Skeletal muscle satellite cell (primary cell): ENCODE measurements around the gene NOL8.

Source experiments
- H3K27me3 ChIP-seq: 2 replicates; pipeline ENCODE4 v1.7.0; 2013; ENCODE audit warnings: low read length; ENCODE audit not compliant: control insufficient read depth, insufficient read depth
- H3K36me3 ChIP-seq: 2 replicates; pipeline ENCODE4 v1.7.0; 2013; ENCODE audit warnings: mild to moderate bottlenecking, control low read depth, low read length; ENCODE audit not compliant: insufficient read depth
- H3K4me1 ChIP-seq: 2 replicates; pipeline ENCODE4 v1.7.0; 2013; ENCODE audit warnings: low read length; ENCODE audit not compliant: control insufficient read depth, insufficient read depth
- H3K4me2 ChIP-seq: 2 replicates; pipeline ENCODE4 v1.7.0; 2013; ENCODE audit warnings: mild to moderate bottlenecking, low read length
- H3K4me3 ChIP-seq: 2 replicates; pipeline ENCODE4 v1.7.0; 2013; ENCODE audit warnings: low read length
- H3K9ac ChIP-seq: 2 replicates; pipeline ENCODE4 v1.7.0; 2013; ENCODE audit warnings: mild to moderate bottlenecking, low read depth, low read length, moderate library complexity
- H3K9me3 ChIP-seq: replicated peaks from 2 replicates; pipeline ENCODE4 v1.7.0; 2013; ENCODE audit warnings: mild to moderate bottlenecking, control low read depth, low read length

Gene NOL8

DNA sequence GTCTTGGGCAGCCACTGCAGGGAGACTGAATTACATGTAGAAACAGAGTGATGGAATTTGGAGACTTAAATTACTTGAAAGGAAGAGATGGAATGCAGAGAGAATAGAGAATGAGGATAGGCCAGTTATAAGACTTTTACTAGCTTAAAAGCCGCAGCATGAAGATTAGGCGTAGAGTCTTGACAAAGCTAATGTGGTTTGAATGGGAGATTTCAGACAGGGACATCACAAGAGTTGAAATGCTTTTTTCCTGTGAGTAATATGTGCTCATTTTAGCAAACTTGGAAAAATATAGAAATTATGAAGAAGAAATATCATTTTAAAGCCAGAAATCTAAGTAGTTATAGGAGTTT, 8.1 kb upstream of the NOL8 start:
- Histone ChIP-seq H3K27me3 (no peaks in the 10 kb centered on the region), H3K4me3 (no peak overlapping the region), H3K9me3 (no peaks in the 10 kb centered on the region), H3K4me2 (no peak overlapping the region), H3K36me3 (no peaks in the 10 kb centered on the region), H3K4me1 (peaks cover 3% of the 10 kb centered on the region), H3K9ac (no peak overlapping the region)

- H3K4me2 ChIP-seq: no peak overlapping the region
- H3K9ac ChIP-seq: no peak overlapping the region
- no peaks in the 10 kb centered on the region for H3K9me3 ChIP-seq
- H3K36me3 ChIP-seq: no peaks in the 10 kb centered on the region
- H3K4me1 ChIP-seq: peaks cover 3% of the 10 kb centered on the region
- no peak overlapping the region for H3K4me3 ChIP-seq
- no peaks in the 10 kb centered on the region for H3K27me3 ChIP-seq
Measured at GRCh38 chr9:92332577-92333281, 7.6 kb upstream of the NOL8 start.

DNA sequence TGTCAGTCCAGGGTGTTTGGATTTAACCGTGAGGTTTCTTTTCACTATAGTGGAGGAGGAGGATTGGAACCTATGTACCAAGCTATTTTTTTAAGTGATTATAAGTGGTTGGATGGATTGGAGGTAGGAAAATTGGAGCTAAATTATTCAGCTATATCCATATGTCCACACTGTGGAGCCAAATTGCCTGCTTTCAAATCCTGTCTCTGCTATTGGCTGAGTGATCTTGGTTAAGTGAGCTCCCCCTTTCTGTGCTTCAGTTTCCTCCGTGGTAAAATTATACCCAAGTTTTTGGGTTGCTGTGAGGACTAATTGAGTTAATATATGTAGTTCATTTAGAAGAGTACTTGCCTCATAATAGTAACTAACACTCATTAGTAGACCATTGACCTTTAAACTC, 3.1 kb upstream of the NOL8 start:
- H3K4me1 ChIP-seq: peaks cover 16% of the 10 kb centered on the region
- H3K4me3 ChIP-seq: no peak overlapping the region
- H3K36me3 ChIP-seq: peaks cover under 1% of the 10 kb centered on the region
- no peak overlapping the region for H3K4me2 ChIP-seq
- H3K9me3 ChIP-seq: no peaks in the 10 kb centered on the region
- no peaks in the 10 kb centered on the region for H3K27me3 ChIP-seq
- H3K9ac ChIP-seq: no peak overlapping the region

DNA sequence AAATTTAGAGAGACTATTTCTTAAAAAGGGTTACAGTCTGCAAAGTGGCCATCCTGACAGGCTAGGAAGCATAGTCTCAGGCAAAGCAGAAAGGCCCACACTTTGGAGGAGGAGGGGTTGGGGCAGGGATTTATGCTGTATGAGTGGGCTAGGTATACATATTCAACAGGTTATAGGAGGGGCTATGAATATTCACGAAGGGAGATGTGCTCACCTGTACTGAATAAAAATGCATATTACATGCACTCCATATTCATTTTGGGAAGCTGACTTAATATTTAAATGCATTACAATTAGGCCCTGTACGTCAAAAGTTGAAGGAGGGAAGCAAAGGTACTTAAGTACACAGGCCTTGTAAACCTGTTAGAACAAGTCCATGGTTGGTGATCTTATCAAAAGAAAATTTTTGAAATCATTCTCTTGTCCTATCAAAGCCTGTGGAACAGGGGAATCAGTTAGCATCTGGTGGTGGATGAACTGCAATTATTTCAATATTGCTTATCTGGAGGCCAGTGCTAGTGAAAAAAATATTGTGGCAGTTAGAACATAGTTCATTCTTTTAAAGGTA, 2.2 kb upstream of the NOL8 start:
- H3K4me2 ChIP-seq: no peak overlapping the region
- H3K4me3 ChIP-seq: no peak overlapping the region
- H3K9me3 ChIP-seq: no peaks in the 10 kb centered on the region
- peaks cover 9% of the 10 kb centered on the region for H3K36me3 ChIP-seq
- no peak overlapping the region for H3K9ac ChIP-seq
- H3K4me1 ChIP-seq: peaks cover 13% of the 10 kb centered on the region
- H3K27me3 ChIP-seq: no peaks in the 10 kb centered on the region

DNA sequence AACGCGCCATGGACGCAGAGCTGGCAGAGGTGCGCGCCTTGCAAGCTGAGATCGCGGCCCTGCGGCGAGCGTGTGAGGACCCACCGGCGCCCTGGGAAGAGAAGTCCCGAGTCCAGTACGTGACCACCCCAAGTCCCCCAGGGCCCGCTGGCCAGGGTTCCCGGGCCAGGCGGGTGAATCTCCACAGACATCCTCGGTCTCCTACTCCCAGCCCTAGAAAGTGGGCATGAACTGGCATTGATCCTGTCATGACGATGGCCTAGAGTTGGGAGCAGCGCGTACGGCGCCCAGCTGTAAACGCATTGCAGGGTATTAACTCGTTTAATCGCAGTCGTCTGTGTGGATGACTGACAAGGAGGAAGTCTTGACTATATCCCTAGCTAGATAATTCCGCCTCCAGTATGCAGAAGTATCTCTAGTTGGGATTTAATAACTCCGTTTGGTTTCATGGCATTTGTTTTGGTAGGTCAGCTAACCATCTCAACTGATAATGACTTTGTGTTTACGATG, 896 bp upstream of the NOL8 start:
- H3K4me1 ChIP-seq: peaks cover 13% of the 10 kb centered on the region
- H3K9ac ChIP-seq: peak overlapping the region; percentile 98
- H3K36me3 ChIP-seq: peaks cover 21% of the 10 kb centered on the region

DNA sequence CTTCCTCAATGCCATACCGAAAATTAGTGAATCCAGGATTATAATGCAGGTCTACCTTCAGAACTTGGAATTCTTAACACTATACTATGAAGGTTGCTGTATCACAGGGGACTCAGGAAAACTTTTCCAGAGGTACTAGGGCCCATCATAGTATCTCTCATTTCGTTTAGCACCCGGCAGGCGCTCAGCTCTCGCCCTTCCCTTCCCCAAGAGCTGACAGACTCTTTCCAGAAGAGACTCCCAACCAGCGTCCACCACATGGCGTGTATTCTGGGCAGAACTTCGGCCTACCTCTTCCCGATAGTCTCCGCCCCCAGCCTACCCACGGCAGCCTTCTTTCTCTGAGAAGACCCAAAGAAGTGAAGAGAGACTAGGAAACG, 271 bp downstream of the NOL8 start:
- H3K36me3 ChIP-seq: peaks cover 29% of the 10 kb centered on the region
- peak overlapping the region; percentile 98 for H3K9ac ChIP-seq
- H3K27me3 ChIP-seq: no peaks in the 10 kb centered on the region
- H3K4me2 ChIP-seq: peak overlapping the region; percentile 93
- no peaks in the 10 kb centered on the region for H3K9me3 ChIP-seq
- H3K4me3 ChIP-seq: peak overlapping the region; percentile 96
- peaks cover 13% of the 10 kb centered on the region for H3K4me1 ChIP-seq

More for the DNA sequence above, 896 bp upstream of the NOL8 start:
- Histone ChIP-seq H3K4me2 (peak overlapping the region; percentile 93), H3K4me3 (peak overlapping the region; percentile 96), H3K9me3 (no peaks in the 10 kb centered on the region), H3K27me3 (no peaks in the 10 kb centered on the region)

DNA sequence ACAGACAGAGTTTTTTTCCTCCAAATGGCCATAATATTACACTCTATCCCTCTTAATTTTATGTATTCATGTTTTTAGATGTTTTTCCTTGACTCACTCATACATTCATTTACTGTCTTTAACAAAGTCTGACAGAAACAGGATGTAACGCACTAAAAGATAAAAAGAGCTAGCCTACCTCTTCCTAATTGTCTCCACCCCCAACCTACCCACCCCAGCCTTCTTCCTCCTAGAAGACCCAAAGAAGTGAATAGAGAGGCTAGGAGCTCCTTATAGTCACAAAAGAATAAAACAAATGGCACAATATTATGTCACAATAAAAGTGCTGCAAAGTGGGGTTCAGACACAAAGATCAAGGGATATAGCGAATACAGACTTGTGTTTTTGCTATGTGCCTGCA, 719 bp downstream of the NOL8 start:
- Histone ChIP-seq H3K4me1 (peaks cover 13% of the 10 kb centered on the region), H3K9ac (peak overlapping the region; percentile 98), H3K36me3 (peaks cover 33% of the 10 kb centered on the region), H3K4me2 (peak overlapping the region; percentile 93), H3K4me3 (peak overlapping the region; percentile 96), H3K27me3 (no peaks in the 10 kb centered on the region), H3K9me3 (no peaks in the 10 kb centered on the region)

GRCh38 chr9:92315456-92315855, 9.7 kb downstream of the NOL8 start:
- H3K4me2 ChIP-seq: no peak overlapping the region
- H3K4me3 ChIP-seq: no peak overlapping the region
- H3K9ac ChIP-seq: no peak overlapping the region
- H3K9me3 ChIP-seq: no peaks in the 10 kb centered on the region
- no peaks in the 10 kb centered on the region for H3K27me3 ChIP-seq
- peaks cover 69% of the 10 kb centered on the region for H3K36me3 ChIP-seq
- no peaks in the 10 kb centered on the region for H3K4me1 ChIP-seq

DNA sequence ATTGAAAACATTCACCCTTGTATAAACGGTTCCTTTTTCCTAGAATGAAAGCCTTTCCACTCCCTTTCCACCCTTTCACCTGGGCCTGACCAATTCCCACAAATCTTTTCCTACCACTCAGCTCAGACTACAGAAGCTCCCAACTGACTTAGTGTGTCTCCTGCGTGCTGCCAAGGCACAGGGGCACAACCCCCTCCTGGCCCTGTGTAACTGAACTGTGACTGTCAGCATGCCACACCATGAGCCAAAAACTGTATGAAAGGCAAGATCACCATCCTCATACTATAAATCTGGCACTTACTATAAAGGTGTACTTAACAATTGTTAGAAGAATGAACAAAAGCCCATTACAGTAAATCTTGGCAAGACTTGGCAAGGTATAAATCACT, 11.5 kb downstream of the NOL8 start:
- Histone ChIP-seq H3K36me3 (peaks cover 70% of the 10 kb centered on the region), H3K9ac (no peak overlapping the region), H3K4me1 (no peaks in the 10 kb centered on the region), H3K4me2 (no peak overlapping the region), H3K4me3 (no peak overlapping the region), H3K9me3 (no peaks in the 10 kb centered on the region), H3K27me3 (no peaks in the 10 kb centered on the region)

DNA sequence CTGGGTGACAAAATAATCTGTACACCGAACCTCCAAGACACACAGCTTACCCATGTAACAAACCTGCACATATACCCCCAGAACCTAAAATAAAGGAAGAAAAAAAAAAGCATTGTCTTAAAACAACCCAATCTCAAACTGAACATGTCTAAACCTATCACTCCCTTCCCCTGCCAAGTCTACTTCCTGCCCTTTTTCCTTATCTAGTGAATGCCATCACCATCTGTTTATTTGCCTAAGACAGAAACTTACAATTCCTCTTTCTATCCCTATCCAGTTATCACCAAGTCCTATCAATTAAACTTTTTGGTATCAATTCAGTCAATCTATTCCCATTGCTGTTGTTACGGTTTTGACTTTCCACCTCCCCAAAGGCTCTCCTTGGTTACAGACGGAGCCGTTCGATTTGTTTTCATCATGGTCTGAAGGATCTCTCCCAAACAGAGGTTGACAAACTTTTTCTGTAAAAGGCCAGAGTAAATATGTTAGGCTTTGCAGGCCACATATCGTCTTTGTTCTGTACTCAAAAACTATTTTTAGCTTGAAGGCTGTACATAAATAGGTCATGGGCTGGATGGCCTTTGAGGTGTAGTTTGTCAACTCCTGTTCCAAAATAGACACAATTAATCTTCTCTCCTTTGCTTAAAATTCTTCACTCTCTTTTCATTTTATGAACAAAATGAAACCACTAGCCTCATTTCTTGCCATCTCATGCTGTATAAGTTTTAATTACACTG, 12.1 kb downstream of the NOL8 start:
- Histone ChIP-seq H3K36me3 (peaks cover 71% of the 10 kb centered on the region), H3K4me1 (no peaks in the 10 kb centered on the region), H3K4me2 (no peak overlapping the region), H3K4me3 (no peak overlapping the region), H3K9me3 (no peaks in the 10 kb centered on the region), H3K9ac (no peak overlapping the region), H3K27me3 (no peaks in the 10 kb centered on the region)

DNA sequence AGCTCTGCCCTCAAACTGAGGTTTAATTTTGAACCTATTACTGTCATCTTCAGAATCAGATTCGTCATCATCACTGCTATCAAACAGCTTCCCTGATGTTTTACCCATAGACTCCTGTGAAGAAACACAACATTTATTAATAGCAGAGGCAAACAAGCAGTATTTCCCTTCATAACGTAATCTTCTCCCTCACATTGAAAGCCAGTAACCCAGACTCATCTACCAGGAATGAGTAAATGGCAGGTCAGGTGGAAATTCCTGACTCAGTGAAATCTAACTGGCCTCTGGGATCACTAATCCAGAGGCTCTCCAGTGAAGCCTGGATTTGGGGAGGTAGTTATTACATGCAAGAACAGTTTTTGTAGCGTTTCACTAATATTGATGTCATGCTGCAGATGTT, 14.6 kb downstream of the NOL8 start:
- Histone ChIP-seq H3K4me3 (no peak overlapping the region), H3K9ac (no peak overlapping the region), H3K36me3 (peaks cover 68% of the 10 kb centered on the region), H3K27me3 (no peaks in the 10 kb centered on the region), H3K4me1 (no peaks in the 10 kb centered on the region), H3K9me3 (no peaks in the 10 kb centered on the region), H3K4me2 (no peak overlapping the region)
